ENCODE measurements around the gene HERC4.

DNA sequence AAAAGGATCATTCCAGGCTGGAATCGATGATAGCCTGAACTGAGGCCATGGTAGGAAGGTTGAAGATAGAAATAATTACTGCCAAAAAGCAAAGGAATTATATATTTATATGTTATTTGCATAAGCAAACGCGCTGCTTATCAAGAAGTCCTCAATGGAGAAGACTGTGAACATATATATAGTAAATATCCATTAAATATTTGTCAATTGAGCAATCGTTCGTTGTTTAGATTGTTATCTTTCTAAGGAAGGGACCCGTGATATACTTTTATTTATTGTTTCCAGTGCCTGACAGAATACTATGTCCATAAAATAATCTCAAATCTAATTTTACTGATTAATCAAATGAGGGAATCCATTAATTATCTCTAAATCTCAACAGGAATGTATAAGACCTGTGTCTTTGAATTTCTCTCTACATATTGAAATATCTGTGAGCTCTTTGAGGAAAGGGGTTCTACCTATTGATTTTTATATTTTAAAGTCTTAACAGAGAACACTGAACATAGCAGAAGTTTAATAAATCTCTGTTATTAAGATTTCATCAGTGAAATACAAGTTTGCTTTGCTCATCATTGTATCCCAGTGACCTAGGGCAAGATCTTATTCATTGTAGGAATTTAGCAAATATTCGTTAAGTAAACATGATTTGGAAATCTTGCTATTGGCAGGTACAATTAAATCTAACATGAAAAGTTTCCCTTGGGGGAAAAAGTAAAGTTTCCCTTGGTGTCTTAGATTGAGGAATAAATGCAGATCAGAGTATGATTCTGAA is 12.0 kb upstream of the HERC4 start:
- TF ChIP-seq, protein P1, sequence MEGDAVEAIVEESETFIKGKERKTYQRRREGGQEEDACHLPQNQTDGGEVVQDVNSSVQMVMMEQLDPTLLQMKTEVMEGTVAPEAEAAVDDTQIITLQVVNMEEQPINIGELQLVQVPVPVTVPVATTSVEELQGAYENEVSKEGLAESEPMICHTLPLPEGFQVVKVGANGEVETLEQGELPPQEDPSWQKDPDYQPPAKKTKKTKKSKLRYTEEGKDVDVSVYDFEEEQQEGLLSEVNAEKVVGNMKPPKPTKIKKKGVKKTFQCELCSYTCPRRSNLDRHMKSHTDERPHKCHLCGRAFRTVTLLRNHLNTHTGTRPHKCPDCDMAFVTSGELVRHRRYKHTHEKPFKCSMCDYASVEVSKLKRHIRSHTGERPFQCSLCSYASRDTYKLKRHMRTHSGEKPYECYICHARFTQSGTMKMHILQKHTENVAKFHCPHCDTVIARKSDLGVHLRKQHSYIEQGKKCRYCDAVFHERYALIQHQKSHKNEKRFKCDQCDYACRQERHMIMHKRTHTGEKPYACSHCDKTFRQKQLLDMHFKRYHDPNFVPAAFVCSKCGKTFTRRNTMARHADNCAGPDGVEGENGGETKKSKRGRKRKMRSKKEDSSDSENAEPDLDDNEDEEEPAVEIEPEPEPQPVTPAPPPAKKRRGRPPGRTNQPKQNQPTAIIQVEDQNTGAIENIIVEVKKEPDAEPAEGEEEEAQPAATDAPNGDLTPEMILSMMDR (IDR thresholded peaks at IDR 0.05 in 2 of 3, conservative IDR thresholded peaks at IDR 0.05 in 1 of 3; ENCODE audit: borderline replicate concordance in 1 of 3, insufficient read depth in 1 of 3, low read depth in 2 of 3, low read length in 2 of 3): no peak
- TF ChIP-seq CEBPB (IDR thresholded peaks at IDR 0.05; ENCODE audit: low read depth) (no peak), JUND (IDR thresholded peaks at IDR 0.05) (no peak), SP1 (IDR thresholded peaks at IDR 0.05; ENCODE audit: low read depth) (no peak), POLR2A (IDR thresholded peaks at IDR 0.05; ENCODE audit: borderline replicate concordance, extremely low read depth, insufficient read depth, insufficient read length) (no peak), RAD21 (IDR thresholded peaks at IDR 0.05; ENCODE audit: low read depth) (no peak)
- TF ChIP-seq, protein P2, sequence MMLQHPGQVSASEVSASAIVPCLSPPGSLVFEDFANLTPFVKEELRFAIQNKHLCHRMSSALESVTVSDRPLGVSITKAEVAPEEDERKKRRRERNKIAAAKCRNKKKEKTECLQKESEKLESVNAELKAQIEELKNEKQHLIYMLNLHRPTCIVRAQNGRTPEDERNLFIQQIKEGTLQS (IDR thresholded peaks at IDR 0.05): no peak
